H9 (cell line): Measurements from ENCODE around the gene MXI1. TPM values are rescaled to one million over a fixed set of nuclear protein-coding genes. Genes with fewer than 3 reads are reported as not detected.

ENCODE experiments used
- DNase-seq: peaks from one replicate; pipeline ENCODE4 v3.0.0-alpha.2; 2017
- H2AFZ ChIP-seq: one replicate; pipeline ENCODE4 v1.6.1; 2013; ENCODE audit warnings: mild to moderate bottlenecking, low read length, control low read depth, moderate library complexity
- H2AK5ac ChIP-seq: 2 replicates; pipeline ENCODE4 v1.6.1; 2013; ENCODE audit warnings: low read length, control low read depth, mixed read lengths; ENCODE audit not compliant: insufficient read length
- H2BK120ac ChIP-seq: one replicate; pipeline ENCODE4 v1.6.1; 2013; ENCODE audit warnings: low read depth, mild to moderate bottlenecking, low read length, control low read depth, inconsistent platforms; ENCODE audit not compliant: poor library complexity, severe bottlenecking
- H2BK12ac ChIP-seq: 2 replicates; pipeline ENCODE4 v1.6.1; 2013; ENCODE audit warnings: low read length, control low read depth, mixed read lengths, low read depth; ENCODE audit not compliant: insufficient read length
- H2BK15ac ChIP-seq: 2 replicates; pipeline ENCODE4 v1.6.1; 2013; ENCODE audit warnings: low read depth, low read length, control low read depth
- H2BK20ac ChIP-seq: one replicate; pipeline ENCODE4 v1.6.1; 2013; ENCODE audit warnings: low read depth, mild to moderate bottlenecking, low read length, control low read depth, inconsistent platforms; ENCODE audit not compliant: poor library complexity, severe bottlenecking
- H2BK5ac ChIP-seq: 2 replicates; pipeline ENCODE4 v1.6.1; 2013; ENCODE audit warnings: low read length, control low read depth, mixed read lengths; ENCODE audit not compliant: insufficient read length
- H3K14ac ChIP-seq: 2 replicates; pipeline ENCODE4 v1.6.1; 2013; ENCODE audit warnings: low read length, control low read depth; ENCODE audit not compliant: insufficient read depth
- H3K18ac ChIP-seq: 2 replicates; pipeline ENCODE4 v1.6.1; 2013; ENCODE audit warnings: low read depth, mild to moderate bottlenecking, mixed read lengths, low read length, control low read depth; ENCODE audit not compliant: insufficient read length
- H3K23ac ChIP-seq: 2 replicates; pipeline ENCODE4 v1.6.1; 2013; ENCODE audit warnings: low read length, control low read depth, mixed read lengths, low read depth; ENCODE audit not compliant: insufficient read length
- H3K23me2 ChIP-seq: 2 replicates; pipeline ENCODE4 v1.6.1; 2013; ENCODE audit warnings: low read depth, mild to moderate bottlenecking, mixed read lengths, low read length, control low read depth; ENCODE audit not compliant: insufficient read length, poor library complexity, severe bottlenecking
- H3K27ac ChIP-seq: 2 replicates; pipeline ENCODE4 v1.5.1; 2013; ENCODE audit warnings: low read length, control low read depth, mixed read lengths, low read depth; ENCODE audit not compliant: insufficient read length
- H3K27me3 ChIP-seq: 2 replicates; pipeline ENCODE4 v1.6.1; 2013; ENCODE audit warnings: low read length, control low read depth, inconsistent platforms; ENCODE audit not compliant: insufficient read depth
- H3K4ac ChIP-seq: 2 replicates; pipeline ENCODE4 v1.6.1; 2013; ENCODE audit warnings: low read depth, mild to moderate bottlenecking, control low read depth, inconsistent platforms, low read length, moderate library complexity
- H3K4me1 ChIP-seq: 2 replicates; pipeline ENCODE4 v1.6.1; 2013; ENCODE audit warnings: low read length, control low read depth, inconsistent platforms; ENCODE audit not compliant: insufficient read depth
- H3K4me2 ChIP-seq: 2 replicates; pipeline ENCODE4 v1.6.1; 2013; ENCODE audit warnings: low read length, control low read depth, mixed read lengths; ENCODE audit not compliant: insufficient read length, insufficient read depth
- H3K56ac ChIP-seq: 2 replicates; pipeline ENCODE4 v1.6.1; 2013; ENCODE audit warnings: low read depth, mild to moderate bottlenecking, mixed read lengths, low read length, control low read depth; ENCODE audit not compliant: insufficient read length
- H3K79me1 ChIP-seq: 2 replicates; pipeline ENCODE4 v1.6.1; 2013; ENCODE audit warnings: low read depth, mild to moderate bottlenecking, moderate library complexity, low read length, control low read depth, inconsistent platforms; ENCODE audit not compliant: insufficient read depth, poor library complexity, severe bottlenecking
- H3K79me2 ChIP-seq: 2 replicates; pipeline ENCODE4 v1.6.1; 2013; ENCODE audit warnings: low read length, control low read depth, inconsistent platforms; ENCODE audit not compliant: insufficient read depth
- H3K9ac ChIP-seq: 2 replicates; pipeline ENCODE4 v1.6.1; 2013; ENCODE audit warnings: low read length, control low read depth, mixed read lengths; ENCODE audit not compliant: insufficient read length; ENCODE audit errors: extremely low read depth
- H3K9me3 ChIP-seq: one replicate; pipeline ENCODE4 v1.6.1; 2013; ENCODE audit warnings: low read depth, low read length, inconsistent platforms; ENCODE audit not compliant: control insufficient read depth
- H3T11ph ChIP-seq: one replicate; pipeline ENCODE4 v1.6.1; 2013; ENCODE audit warnings: mild to moderate bottlenecking, low read length, control low read depth, inconsistent platforms
- H4K20me1 ChIP-seq: one replicate; pipeline ENCODE4 v1.6.1; 2013; ENCODE audit not compliant: control insufficient read depth, insufficient read length, insufficient read depth
- H4K5ac ChIP-seq: 2 replicates; pipeline ENCODE4 v1.6.1; 2013; ENCODE audit warnings: low read depth, mild to moderate bottlenecking, mixed read lengths, low read length, control low read depth; ENCODE audit not compliant: insufficient read length
- H4K8ac ChIP-seq: replicated peaks from 2 replicates; pipeline ENCODE4 v1.6.1; 2013; ENCODE audit warnings: low read length, control low read depth, mixed read lengths, low read depth; ENCODE audit not compliant: insufficient read length
- H4K91ac ChIP-seq: 2 replicates; pipeline ENCODE4 v1.6.1; 2013; ENCODE audit warnings: low read depth, mild to moderate bottlenecking, moderate library complexity, mixed read lengths, low read length, control low read depth; ENCODE audit not compliant: insufficient read length
- H3K27ac Mint-ChIP-seq, 3 experiments: 2 replicates in 2 of 3; 3 replicates in 1 of 3; pipeline ENCODE4 v1.8.0; 2020 to 2021; ENCODE audit warnings: mixed read lengths in 3 of 3, mild to moderate bottlenecking in 1 of 3, moderate library complexity in 1 of 3
- H3K27me3 Mint-ChIP-seq: 2 replicates; pipeline ENCODE4 v1.8.0; 2021; ENCODE audit warnings: low read depth, mild to moderate bottlenecking, moderate library complexity, mixed read lengths
- H3K36me3 Mint-ChIP-seq, 3 experiments: 2 replicates in 2 of 3; 3 replicates in 1 of 3; pipeline ENCODE4 v1.8.0; 2020 to 2021; ENCODE audit warnings: low read depth in 3 of 3, mixed read lengths in 3 of 3; ENCODE audit not compliant: insufficient read depth in 1 of 3
- H3K4me1 Mint-ChIP-seq, 2 experiments: 2 replicates each; pipeline ENCODE4 v1.8.0; 2020; ENCODE audit warnings: mixed read lengths in 2 of 2
- H3K4me3 Mint-ChIP-seq, 2 experiments: 2 replicates in 1 of 2; 3 replicates in 1 of 2; pipeline ENCODE4 v1.8.0; 2020 to 2021; ENCODE audit warnings: mild to moderate bottlenecking in 2 of 2, mixed read lengths in 2 of 2, moderate library complexity in 1 of 2
- H3K9me3 Mint-ChIP-seq, 2 experiments: 2 replicates in 1 of 2; 3 replicates in 1 of 2; pipeline ENCODE4 v1.8.0; 2020; ENCODE audit warnings: mild to moderate bottlenecking in 2 of 2, mixed read lengths in 2 of 2, moderate library complexity in 1 of 2
- CTCF ChIP-seq: fragments of 200-600 bp; sonication (generic); conservative IDR thresholded peaks from 3 replicates; pipeline ENCODE4 v1.8.0; 2021; ENCODE audit warnings: antibody characterized with exemption, mild to moderate bottlenecking
- WGBS: extraction: QIAGEN DNeasy Blood & Tissue Kit; methylation state at CpG from one replicate; pipeline ENCODE4 v1.1.7; 2013; ENCODE audit warnings: missing lambda C conversion rate, low lambda C conversion rate, mixed read lengths; ENCODE audit not compliant: insufficient read length; ENCODE audit errors: extremely low coverage; 5-methylcytosine and 5-hydroxymethylcytosine counted together
- total RNA-seq: library from RNA; stranded (reverse); gene quantifications from 2 replicates; pipeline ENCODE4 v1.2.1, GENCODE V29; 2021

Gene MXI1
- total RNA-seq, 1 experiment from 2014 or later: 5.6 TPM

GRCh38 chr10:110179220-110179619, 28.2 kb upstream of the MXI1 start:
- no peaks in the 10 kb centered on the region for H3K9me3 ChIP-seq
- no peak overlapping the region for H3K9ac ChIP-seq
- WGBS: no CpG with 5 or more reads among the region's 7 CpGs
- H4K20me1 ChIP-seq: no peaks in the 10 kb centered on the region
- no peak overlapping the region for H2BK120ac ChIP-seq
- peaks cover 0 to 2% (median 0%) of the 10 kb centered on the region in 3 experiments; a peak in 1 of 7 replicates for H3K36me3 Mint-ChIP-seq
- H3K9me3 Mint-ChIP-seq: no peaks in the 10 kb centered on the region
- H3K4me1 ChIP-seq: peaks cover 2% of the 10 kb centered on the region; the same call in 1 of the 2 replicates
- H3K4me1 Mint-ChIP-seq: peaks cover 25 to 27% of the 10 kb centered on the region in 2 experiments
- H2BK12ac ChIP-seq: no peak overlapping the region
- H3K27me3 Mint-ChIP-seq: peaks cover 84% of the 10 kb centered on the region
- no peak overlapping the region for H4K8ac ChIP-seq
- no peak overlapping the region for H3K4me2 ChIP-seq
- H3K23me2 ChIP-seq: no peaks in the 10 kb centered on the region
- no peak overlapping the region for H2BK15ac ChIP-seq
- no peak overlapping the region for H2AFZ ChIP-seq
- no peak overlapping the region for H2BK20ac ChIP-seq
- H2AK5ac ChIP-seq: no peak overlapping the region
- H2BK5ac ChIP-seq: no peak overlapping the region
- H3K14ac ChIP-seq: no peak overlapping the region
- H3K27ac Mint-ChIP-seq: no peak overlapping the region
- H3K4ac ChIP-seq: no peak overlapping the region
- no peaks in the 10 kb centered on the region for H3K79me1 ChIP-seq
- no peak overlapping the region for H4K5ac ChIP-seq
- DNase-seq: no peak
- H3K79me2 ChIP-seq: no peaks in the 10 kb centered on the region
- no peak overlapping the region for H4K91ac ChIP-seq
- H3K27ac ChIP-seq: no peak overlapping the region
- no peak overlapping the region for H3T11ph ChIP-seq
- no peak overlapping the region for H3K56ac ChIP-seq
- H3K23ac ChIP-seq: no peak overlapping the region
- no peak overlapping the region for H3K4me3 Mint-ChIP-seq
- TF ChIP-seq CTCF: no peak
- H3K18ac ChIP-seq: no peak overlapping the region
- H3K27me3 ChIP-seq: peaks cover 12% of the 10 kb centered on the region; the same call in 1 of the 2 replicates
